Kidney (tissue), 14 donors: Measurements from ENCODE around the gene SLC11A1. TPM values are rescaled to one million over a fixed set of nuclear protein-coding genes. Genes with fewer than 3 reads are reported as not detected.

Experiments used
- DNase-seq, 5 donors: peaks; one replicate each; pipeline ENCODE4 v3.0.0-alpha.2; 2013 to 2020
- FAIRE-seq: peaks from 2 replicates; lab custom pipeline; 2012; peaks lifted over from hg19 to GRCh38; lab: Jason Lieb, UNC
- H3K27ac ChIP-seq, 2 donors: one replicate each; pipeline ENCODE4 v1.7.0; 2013; ENCODE audit warnings: low read depth in 2 of 2, low read length in 2 of 2, inconsistent platforms in 1 of 2
- H3K27me3 ChIP-seq: one replicate; pipeline ENCODE4 v1.7.1; 2013; ENCODE audit warnings: low read length, inconsistent platforms; ENCODE audit not compliant: control insufficient read depth, insufficient read depth
- H3K36me3 ChIP-seq, 3 donors: one replicate each; pipeline versions ENCODE4 v1.7.0 to v1.7.1; 2013; ENCODE audit warnings: low read length in 3 of 3, control low read depth in 1 of 3, inconsistent platforms in 1 of 3; ENCODE audit not compliant: insufficient read depth in 3 of 3, control insufficient read depth in 2 of 3
- H3K4me1 ChIP-seq, 3 donors: one replicate each; pipeline versions ENCODE4 v1.7.0 to v1.7.1; 2013; ENCODE audit warnings: low read length in 3 of 3, inconsistent platforms in 1 of 3, low read depth in 1 of 3; ENCODE audit not compliant: control insufficient read depth in 2 of 3, insufficient read depth in 2 of 3
- H3K4me3 ChIP-seq, 3 donors: one replicate each; pipeline versions ENCODE4 v1.7.0 to v1.8.1; 2013; ENCODE audit warnings: low read length in 3 of 3, control low read depth in 1 of 3, inconsistent platforms in 1 of 3
- H3K9ac ChIP-seq, 3 donors: one replicate each; pipeline versions ENCODE4 v1.7.0 to v1.7.1; 2013; ENCODE audit warnings: low read length in 3 of 3, control low read depth in 1 of 3, inconsistent platforms in 1 of 3
- H3K9me3 ChIP-seq, 3 donors: one replicate each; pipeline versions ENCODE4 v1.7.0 to v1.7.1; 2013; ENCODE audit warnings: low read length in 3 of 3, control low read depth in 1 of 3, inconsistent platforms in 1 of 3; ENCODE audit not compliant: control insufficient read depth in 2 of 3, insufficient read depth in 1 of 3
- CTCF ChIP-seq: IDR thresholded peaks from 3 replicates; pipeline ENCODE4 v1.5.1; 2012; ENCODE audit warnings: mild to moderate bottlenecking, moderate library complexity, borderline replicate concordance; ENCODE audit not compliant: insufficient read depth; ENCODE audit errors: extremely low read depth
- intact Hi-C: fragments of 100-400 bp; cut with DNase I; formaldehyde crosslinking; loops from one replicate; pipeline ENCODE4 v1.11.1; 2022
- polyA plus RNA-seq: library from polyadenylated mRNA; stranded (reverse); fragments of 350-450 nt; fragmentation: Illumina TruSeq; extraction: RNeasy Lipid Tissue Mini Kit (QIAGEN cat#74804); gene quantifications from one replicate; pipeline ENCODE4 v1.2.3, GENCODE V29; 2014; ENCODE audit warnings: low read depth, low replicate concordance; ENCODE audit not compliant: insufficient read depth
- total RNA-seq: library from RNA; stranded (reverse); fragmentation: NEBNext Ultra II Directional; extraction: Animal tissue kit (Norgen Biotek cat#: 25700); gene quantifications from one replicate; pipeline ENCODE4 v1.2.1, GENCODE V29; 2021
- donor health status: control.
- donor health status: control.
- donor health status: control.
- donor health status: control.
- donor health status: control.
- donor health status: DM: yes; HTN: yes; CAD: no.
- donor health status: Normal renal cell carcinoma (clear cell type).

Gene SLC11A1
- total and polyA plus RNA-seq, 2 donors from 2014 or later, result 1.2 to 37.6 TPM

GRCh38 chr2:218393750-218394290, 11.7 kb downstream of the SLC11A1 start:
- no peak overlapping the region for H3K9ac ChIP-seq
- no peak overlapping the region for H3K4me3 ChIP-seq
- intact Hi-C loops, result loop anchor here (10.0 kb wide), 1 partner anchor 99 kb away; the partner anchor contains the start of gene TMBIM1
- H3K9me3 ChIP-seq, result no peaks in the 10 kb centered on the region
- H3K36me3 ChIP-seq, result no peaks in the 10 kb centered on the region
- TF ChIP-seq CTCF, result no peak
- peak in 1 of 5 donors; percentile 59 for DNase-seq
- H3K27ac ChIP-seq, result no peak overlapping the region
- no peak for FAIRE-seq
- no peaks in the 10 kb centered on the region for H3K27me3 ChIP-seq
- H3K4me1 ChIP-seq, result peaks cover 0 to 13% (median 7%) of the 10 kb centered on the region in 3 donors

GRCh38 chr2:218394298-218395089, 12.4 kb downstream of the SLC11A1 start:
- intact Hi-C loops, result loop anchor here (10.0 kb wide), 1 partner anchor 100 kb away; the partner anchor contains the start of gene TMBIM1
- no peak overlapping the region for H3K27ac ChIP-seq
- no peaks in the 10 kb centered on the region for H3K9me3 ChIP-seq
- H3K9ac ChIP-seq, result no peak overlapping the region
- peaks cover 0 to 13% (median 7%) of the 10 kb centered on the region in 3 donors for H3K4me1 ChIP-seq
- no peak for TF ChIP-seq CTCF
- H3K36me3 ChIP-seq, result no peaks in the 10 kb centered on the region
- FAIRE-seq (no peak), DNase-seq (peak in 2 of 5 donors; percentile 79 to 80)
- no peak overlapping the region for H3K4me3 ChIP-seq
- H3K27me3 ChIP-seq, result no peaks in the 10 kb centered on the region

- TF ChIP-seq CTCF, result no peak
- no peak overlapping the region for H3K4me3 ChIP-seq
- H3K9me3 ChIP-seq, result no peaks in the 10 kb centered on the region
- no peaks in the 10 kb centered on the region for H3K27me3 ChIP-seq
- H3K27ac ChIP-seq, result no peak overlapping the region
- peaks cover 0 to 13% (median 7%) of the 10 kb centered on the region in 3 donors for H3K4me1 ChIP-seq
- intact Hi-C loops, result loop anchor here (10.0 kb wide), 1 partner anchor 100 kb away; the partner anchor contains the start of gene TMBIM1
- DNase-seq, result no peak
- no peaks in the 10 kb centered on the region for H3K36me3 ChIP-seq
- FAIRE-seq, result no peak
- no peak overlapping the region for H3K9ac ChIP-seq
Observed at GRCh38 chr2:218395090-218395444, 13.0 kb downstream of the SLC11A1 start.
